Esophagus squamous epithelium (tissue), 4 donors: Measurements from ENCODE around the gene KLHL14.

Source experiments
- POLR2A ChIP-seq, 4 donors: fragments of 450-650 bp; IDR thresholded peaks; one replicate each; pipeline ENCODE4 v1.6.1; 2017; ENCODE audit warnings: antibody characterized with exemption in 4 of 4, mild to moderate bottlenecking in 4 of 4, moderate library complexity in 3 of 4
- TF ChIP-seq, protein P1 (sequence below), 6 experiments: fragments of 450-650 bp in 4 of 6; fragments of 200-600 bp in 2 of 6; sonication (generic) in 2 of 6; IDR thresholded peaks; one replicate each; pipeline ENCODE4 v1.5.1; 2016 to 2019; ENCODE audit warnings: antibody characterized with exemption in 6 of 6, mild to moderate bottlenecking in 4 of 6, moderate library complexity in 4 of 6

DNA sequence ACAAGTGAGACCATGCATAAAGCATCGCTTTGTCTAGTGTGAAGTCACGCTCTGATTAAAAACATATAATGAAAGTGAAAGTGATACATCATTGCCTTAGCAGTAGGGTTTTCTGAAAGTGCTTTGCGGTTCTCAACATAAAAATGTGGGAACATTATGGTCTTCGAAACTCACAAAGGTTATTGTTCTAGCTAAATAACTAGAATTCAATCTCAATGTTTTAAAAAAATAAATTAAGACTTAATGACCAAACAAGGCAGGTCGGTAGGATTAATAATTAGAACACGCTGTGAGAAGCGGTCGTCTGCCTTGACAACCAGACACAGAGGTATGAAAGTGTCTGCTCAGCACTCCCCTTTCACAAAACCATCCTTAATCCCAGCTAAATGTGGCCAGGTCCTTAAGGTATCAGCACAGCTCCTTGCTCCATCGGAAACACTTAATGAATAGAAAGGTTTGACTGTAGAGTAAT lies 42.2 kb downstream of the KLHL14 start:
- TF ChIP-seq, protein P1, sequence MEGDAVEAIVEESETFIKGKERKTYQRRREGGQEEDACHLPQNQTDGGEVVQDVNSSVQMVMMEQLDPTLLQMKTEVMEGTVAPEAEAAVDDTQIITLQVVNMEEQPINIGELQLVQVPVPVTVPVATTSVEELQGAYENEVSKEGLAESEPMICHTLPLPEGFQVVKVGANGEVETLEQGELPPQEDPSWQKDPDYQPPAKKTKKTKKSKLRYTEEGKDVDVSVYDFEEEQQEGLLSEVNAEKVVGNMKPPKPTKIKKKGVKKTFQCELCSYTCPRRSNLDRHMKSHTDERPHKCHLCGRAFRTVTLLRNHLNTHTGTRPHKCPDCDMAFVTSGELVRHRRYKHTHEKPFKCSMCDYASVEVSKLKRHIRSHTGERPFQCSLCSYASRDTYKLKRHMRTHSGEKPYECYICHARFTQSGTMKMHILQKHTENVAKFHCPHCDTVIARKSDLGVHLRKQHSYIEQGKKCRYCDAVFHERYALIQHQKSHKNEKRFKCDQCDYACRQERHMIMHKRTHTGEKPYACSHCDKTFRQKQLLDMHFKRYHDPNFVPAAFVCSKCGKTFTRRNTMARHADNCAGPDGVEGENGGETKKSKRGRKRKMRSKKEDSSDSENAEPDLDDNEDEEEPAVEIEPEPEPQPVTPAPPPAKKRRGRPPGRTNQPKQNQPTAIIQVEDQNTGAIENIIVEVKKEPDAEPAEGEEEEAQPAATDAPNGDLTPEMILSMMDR (IDR thresholded peaks at IDR 0.05): no peak
- no peak for TF ChIP-seq POLR2A (IDR thresholded peaks at IDR 0.05)
